ENCODE data around the gene CASZ1.

Gene CASZ1

DNA sequence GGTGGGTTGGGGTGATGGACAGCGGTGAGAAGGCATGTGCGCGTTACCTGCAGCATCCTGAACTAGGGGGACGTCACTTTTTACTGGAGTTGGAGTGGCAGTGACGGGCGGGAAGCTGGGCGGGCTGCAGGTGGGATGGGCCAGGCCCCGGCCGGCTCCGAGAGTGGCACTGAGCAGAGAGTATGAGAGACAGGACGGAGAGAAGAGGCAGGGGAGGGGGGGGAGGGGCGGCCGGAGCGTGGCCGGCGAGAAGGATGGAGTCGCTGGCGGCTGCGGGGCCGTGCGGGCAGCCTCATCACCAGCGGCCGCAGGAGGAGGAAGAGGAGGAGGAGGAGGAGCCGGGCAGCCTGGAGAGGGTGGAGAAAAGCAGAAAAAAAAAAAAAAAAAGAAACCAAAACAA lies 154.5 kb downstream of the CASZ1 start:
- no peak for DNase-seq (ENCODE audit: low read depth in 3 of 3, low spot score in 1 of 3)

DNA sequence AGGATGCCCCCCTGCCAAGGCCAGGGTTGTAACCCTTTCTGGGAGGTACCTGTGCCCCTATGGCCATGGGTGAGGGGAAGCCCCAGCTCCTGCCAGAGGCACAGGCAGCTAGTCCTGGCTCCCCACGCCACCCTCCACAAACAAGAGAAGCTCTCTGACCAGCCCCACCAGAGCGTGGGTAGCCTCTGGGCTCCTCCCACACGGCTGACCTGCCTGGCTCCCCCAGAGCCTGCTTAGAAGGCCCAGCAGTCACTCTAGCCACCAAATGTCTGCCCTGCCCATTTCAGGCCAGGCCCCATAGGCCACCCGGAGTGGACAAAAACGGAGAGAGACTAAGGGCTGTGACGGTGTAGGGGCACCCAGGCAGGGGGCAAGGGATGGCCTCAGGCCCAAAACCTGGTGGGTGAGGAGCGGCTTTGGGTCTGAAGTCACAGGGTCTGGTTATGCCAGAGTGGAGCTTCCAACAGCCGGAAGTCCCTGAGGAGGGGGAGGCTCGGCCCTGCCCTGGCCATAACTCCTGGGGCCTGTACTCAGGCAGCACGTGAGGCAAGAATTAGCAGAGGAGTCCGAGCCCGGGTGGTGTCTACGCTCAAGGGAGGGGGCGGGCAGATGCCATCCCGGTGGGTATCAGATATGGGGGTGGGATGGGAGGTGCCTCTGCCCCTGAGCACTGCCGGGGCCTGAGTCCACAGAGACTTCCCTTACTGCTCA lies 155.4 kb downstream of the CASZ1 start:
- DNase-seq (ENCODE audit: low read depth in 3 of 3, low spot score in 1 of 3): no peak

DNA sequence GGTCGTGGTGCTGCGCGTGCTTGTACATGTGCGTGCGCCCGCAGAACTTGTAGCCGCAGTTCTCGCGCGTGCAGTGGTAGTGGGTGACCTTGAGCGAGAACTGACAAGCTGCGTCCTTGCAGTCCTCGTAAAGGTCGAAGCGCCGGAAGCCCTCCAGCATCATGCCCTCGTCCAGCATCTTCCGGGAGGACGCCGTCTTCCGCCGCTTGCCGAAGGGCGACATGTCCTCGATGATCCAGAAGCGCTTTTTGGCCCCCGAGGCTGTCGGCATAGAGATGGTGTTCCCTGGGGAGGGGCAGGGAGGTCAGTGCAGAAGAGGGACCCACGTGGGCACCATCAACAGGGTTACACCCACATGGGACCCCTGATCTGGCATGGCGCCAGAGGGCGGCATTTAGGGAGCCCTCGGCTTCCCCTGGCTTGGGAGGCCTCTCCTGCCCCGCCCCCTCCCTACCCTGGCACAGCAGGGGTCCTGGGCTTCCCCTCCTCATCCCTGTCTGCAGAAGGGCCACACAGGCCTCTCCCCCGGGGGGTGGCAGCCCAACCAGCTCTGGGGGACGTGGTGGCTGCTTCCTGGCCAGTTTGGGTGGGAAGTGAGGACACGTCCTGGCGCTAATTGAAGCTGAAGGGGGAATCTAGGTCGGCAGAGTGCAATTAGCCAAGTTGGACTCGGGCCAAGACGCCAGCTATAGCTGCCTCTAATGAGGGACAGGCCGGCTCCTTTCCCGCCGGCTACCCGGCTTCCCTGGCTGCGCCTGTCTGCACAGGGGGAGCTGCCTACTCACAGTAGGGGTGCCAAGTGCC lies 156.5 kb downstream of the CASZ1 start:
- no peak for DNase-seq (ENCODE audit: low read depth in 3 of 3, low spot score in 1 of 3)

DNA sequence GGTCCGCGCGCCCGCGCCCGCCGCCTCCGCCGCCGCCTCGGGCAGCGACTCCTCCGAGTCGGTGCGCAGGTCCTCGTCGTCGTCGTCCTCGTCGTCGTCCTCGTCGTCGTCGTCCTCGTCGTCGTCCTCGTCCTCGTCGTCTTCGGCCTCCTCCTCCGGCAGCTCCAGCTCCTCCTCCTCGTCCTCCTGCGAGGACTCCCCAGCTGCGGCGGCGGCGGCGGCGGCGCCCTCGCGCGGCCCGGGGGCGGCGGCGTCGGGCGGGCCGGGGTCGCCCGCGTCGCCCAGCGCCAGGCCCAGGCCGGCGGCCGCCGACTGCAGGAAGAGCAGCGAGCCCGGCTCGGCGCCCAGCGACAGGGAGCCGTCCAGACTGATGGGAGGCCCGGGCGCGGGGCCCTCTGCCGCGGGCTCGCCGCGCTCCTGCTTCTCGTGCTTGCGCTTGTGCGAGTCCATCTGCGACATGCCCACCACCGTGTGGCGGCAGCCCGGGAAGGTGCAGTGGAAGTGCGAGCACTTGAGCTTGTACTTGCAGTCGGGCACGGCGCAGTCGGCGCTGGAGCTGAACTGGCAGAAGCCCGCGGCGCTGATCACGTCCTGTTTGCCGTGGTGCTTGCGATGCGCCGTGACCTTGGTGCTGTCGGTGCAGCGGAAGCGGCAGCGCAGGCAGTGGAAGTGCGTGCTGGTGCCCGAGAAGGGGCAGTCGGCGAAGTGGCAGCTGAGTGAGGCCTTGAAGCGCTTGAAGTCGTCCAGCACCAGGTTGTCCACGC lies 157.3 kb downstream of the CASZ1 start:
- no peak for DNase-seq (ENCODE audit: low read depth in 3 of 3, low spot score in 1 of 3)

DNA sequence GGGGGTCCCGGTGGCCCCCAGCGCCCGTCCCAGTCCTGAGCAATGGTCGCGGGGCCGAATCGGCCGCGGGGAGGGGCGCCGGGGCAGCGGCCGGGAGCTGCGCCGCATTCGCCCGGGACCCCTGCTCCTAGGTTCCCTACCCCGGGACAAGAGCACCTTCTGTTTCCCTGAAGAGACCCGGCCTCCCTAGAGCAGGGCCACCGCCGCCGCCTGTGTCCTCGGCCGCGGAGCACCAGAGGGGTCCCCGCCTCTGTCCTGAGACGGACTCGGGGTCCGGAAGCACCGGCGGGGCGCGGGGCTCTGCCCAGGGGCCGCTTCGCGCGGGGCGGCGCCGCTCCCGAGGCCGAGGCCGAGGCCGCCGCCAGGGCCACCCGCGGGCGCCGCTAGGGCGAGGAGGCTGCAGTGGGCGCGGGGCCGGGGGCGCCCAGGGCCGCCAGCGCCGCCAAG lies 157.9 kb downstream of the CASZ1 start:
- no peak for DNase-seq (ENCODE audit: low read depth in 3 of 3, low spot score in 1 of 3)

DNA sequence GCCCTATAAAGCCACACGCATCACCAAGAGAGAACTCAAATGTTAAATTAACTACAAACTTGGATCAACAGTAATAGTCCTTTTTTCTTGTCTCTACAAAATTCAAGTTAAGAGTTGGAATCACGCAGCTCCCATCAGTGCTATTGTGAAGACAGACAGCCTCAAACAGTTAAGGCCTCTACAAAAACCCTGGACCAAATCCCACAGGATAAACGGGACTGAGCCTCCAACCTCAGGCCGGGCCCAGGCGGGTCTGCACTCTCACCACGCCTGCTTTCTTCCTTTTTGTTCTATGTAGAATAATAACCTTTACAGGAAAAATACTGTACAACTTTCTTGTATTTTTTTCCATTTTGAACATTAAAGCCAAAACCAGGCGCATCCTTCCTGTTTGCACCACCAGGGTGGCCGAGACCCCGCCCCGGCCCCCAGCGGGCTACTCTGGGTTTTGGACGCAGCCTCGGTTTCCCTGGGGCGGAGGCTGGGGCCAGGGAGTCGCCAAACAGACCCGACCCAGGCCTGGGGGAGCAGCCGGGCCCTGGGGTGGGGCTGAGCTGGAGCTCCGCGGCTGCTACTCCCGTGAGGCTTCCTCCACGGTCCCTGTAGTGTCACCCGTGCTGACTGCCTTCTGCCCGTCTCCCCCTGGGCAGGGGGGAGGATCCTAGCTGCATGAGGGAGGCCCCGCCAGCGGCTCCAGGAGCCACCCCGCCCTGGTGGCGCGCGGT lies 158.4 kb downstream of the CASZ1 start:
- no peak for DNase-seq (ENCODE audit: low read depth in 3 of 3, low spot score in 1 of 3)

DNA sequence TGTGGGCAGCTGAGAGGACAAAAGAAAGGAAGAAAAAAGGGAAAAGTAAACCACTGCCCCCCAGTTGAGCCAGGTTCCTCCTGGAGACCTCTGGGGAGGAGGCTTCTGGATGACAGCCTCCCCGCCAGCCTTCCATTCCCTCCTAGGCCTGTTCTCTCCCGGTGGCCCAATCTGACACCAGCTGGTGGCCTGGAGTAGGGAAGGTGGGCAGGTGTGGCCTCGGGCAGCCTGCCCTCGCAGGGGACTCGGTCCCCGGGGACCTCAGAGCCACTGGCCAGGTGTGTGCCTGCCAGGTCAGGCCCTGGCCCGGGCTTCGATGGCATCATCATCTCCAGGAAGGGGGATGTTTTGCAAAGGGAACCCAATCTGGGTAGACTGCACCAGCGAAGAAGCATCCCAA lies 159.0 kb downstream of the CASZ1 start:
- no peak for DNase-seq (ENCODE audit: low read depth in 3 of 3, low spot score in 1 of 3)

DNA sequence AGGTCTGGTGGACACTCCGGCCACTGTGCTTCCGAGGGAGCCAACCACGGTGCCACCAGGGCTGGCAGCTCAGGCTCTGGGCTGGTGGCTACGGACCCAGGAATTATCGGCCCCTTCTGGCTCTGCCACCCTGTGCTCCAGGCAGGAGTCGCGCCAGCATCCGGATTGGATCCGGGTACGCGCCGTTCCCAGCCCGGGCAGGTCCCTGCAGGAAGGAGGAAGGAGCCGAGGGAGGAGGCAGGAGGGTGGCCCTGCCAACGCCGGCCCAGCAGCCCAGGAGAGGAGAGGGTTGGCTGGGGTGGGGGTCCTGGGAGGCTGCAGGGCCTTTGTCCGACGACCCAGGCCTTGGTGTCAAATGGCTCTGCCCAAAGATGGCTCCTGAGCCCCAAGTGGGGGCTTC lies 160.5 kb downstream of the CASZ1 start:
- no peak for DNase-seq (ENCODE audit: low read depth in 3 of 3, low spot score in 1 of 3)

DNA sequence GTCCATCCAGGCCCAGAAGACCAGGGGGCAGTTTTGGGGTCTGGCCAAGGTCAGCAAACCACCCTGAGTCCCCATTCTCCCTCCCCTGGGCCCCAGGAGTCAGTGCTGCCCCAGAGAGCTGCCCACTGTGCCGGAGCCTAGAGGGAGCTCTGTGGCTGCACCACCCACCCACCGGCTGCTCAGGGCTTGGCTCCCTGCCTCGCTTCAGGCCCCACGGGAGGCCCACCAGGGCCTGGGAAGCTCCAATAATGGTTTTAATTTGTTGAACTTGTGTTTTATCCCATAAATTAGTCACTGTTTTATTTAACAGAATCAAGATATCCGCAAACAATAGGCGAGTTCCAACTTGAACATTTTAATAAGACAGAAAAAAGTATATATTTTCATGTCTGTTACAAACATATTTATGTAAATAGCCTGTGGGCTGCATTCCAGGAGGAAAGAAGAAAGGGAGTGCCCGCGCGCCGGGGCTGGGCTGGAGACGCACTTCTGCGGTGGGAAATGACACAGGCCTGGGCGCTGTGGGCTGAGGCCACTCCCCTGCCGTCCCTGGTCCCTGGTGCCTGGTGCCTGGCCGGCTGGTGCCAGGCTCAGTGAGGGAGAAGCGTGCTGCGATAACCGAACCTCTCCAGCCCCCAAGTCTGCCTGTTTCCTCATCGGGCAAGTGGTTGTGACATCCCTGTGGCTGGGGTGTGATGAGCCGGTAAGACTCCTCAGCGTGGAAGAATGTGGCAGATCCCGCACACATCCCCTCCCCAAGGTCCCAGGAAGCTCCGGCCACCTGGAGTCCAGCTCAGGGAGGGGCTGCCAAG lies 161.2 kb downstream of the CASZ1 start:
- DNase-seq (ENCODE audit: low read depth in 3 of 3, low spot score in 1 of 3): no peak

DNA sequence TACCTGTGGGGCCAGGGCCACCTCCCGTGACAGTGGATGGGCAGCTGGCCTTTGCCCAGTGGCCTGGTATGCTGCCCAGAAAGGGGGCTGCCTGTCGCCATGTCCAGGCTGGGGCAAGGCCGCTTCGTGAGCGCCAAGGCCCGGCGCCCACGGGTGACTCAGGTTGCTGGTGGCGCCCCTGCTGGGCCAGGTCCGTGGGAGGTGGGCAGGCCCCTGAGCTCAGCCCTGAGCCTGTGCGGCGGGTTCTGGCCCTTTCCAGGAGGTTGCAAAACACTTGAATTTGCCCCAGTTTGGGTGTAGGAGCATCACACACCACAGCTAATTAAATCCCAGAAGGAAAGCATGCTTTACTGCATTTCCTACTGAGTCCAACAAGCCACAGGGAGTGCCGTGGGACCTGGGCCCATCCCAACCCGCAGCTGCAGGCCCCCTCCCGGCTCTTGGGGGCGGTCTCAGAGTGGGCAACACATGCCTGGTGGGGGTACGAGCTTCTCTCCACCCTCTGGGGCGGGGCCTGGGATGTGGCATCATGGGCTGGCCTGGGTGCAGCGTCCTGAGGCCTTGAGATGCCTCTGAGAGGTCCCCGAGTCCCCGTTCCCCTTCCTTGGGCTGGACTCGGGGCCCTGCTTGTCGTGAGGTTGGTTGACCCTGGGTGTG lies 161.9 kb downstream of the CASZ1 start:
- no peak for DNase-seq (ENCODE audit: low read depth in 3 of 3, low spot score in 1 of 3)

DNA sequence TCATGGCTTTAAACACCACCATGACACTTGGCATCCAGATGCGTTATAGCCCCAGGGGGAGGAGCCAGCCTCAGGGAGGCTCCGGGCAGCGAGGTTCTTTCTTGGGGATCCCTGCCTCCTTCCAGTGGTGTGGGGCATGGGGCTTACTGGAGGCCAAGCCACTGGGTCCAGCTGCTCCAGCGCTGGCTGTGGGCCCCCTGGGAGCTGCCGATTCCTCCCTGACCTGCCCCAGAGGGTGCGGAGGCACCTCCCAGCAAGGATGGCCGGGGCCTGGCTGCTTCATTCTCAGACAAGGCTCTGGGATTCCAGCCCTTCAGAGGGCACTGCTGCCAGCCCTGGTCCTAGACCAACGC lies 162.4 kb downstream of the CASZ1 start:
- no peak for DNase-seq (ENCODE audit: low read depth in 3 of 3, low spot score in 1 of 3)

DNA sequence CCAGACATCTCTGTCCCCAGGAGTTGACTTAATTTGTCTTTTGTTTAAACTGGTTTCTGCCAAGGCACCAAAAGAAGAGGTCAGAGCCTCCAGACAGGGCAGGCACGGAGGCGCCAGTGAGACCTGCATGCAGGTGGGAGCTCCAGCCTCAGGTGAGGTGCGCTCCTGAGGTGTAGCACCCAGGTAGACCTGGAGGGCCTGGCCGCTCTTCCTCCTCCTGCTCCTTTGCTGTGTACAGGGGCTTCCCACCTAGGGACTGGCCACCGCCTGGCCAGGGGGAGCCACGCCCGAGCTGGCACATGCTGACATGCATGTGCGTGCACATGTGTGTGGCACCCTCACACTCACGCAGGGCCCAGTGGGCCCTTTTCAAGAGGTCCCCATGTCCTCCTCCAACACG lies 163.0 kb downstream of the CASZ1 start:
- DNase-seq (ENCODE audit: low read depth in 3 of 3, low spot score in 1 of 3): no peak

DNA sequence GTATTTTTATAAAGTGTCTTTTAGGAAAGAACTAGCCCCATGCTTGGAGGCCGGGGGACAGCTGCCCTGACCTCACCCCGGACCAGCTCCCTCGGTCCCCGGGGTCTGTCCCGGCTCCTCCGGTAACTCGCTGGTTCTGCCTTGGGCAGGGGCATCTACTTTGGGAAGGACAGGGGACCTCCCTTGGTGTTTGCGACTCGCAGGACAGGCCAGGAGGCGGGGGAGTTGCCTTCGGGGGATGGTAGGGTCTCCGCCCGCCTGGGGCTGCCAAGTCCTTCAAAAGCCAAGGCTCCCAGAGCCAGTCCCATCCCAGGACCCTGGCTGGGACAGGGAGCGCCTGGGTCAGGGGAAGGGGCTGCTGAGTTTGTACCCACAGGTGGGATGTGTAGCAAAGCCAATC lies 163.8 kb downstream of the CASZ1 start:
- no peak for DNase-seq (ENCODE audit: low read depth in 3 of 3, low spot score in 1 of 3)

DNA sequence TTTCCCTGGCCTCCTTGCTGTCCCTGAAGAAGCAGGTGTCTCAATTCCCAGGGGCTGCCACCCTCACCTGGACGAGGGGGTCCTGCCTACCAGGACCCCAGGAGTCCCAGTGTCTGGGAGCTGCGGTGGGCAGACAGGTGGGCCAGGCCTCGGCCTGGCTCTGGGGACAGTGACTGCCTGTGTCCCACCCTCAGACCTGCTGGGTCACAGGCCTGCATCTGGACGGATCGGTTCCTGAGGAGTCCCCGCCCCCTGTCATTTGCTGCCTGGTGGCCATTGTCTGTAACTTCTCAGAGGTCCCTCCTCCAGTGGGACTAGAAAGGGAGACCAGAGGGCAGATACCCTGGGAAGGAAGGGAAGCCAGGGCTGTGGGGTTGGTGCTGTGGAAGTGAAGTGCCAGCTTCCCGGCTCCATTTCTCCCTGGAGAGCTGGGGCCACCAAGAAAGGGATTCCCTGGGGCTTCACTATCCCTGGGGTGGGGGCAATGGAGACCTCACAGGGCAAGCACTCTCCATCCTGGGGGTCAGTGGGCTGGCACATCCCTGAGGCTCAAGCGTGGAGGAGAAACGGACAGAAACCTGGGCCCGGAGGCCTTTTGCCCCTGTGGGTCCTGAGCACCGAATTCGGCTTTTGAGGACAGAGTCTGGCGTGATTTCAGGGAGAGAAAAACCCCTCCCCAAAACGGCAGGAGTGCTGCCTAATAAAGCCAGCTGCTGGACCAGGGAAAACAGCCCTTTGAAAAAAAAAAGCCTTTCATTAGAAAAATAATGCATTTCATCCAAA lies 164.4 kb downstream of the CASZ1 start:
- DNase-seq (ENCODE audit: low read depth in 3 of 3, low spot score in 1 of 3): no peak

DNA sequence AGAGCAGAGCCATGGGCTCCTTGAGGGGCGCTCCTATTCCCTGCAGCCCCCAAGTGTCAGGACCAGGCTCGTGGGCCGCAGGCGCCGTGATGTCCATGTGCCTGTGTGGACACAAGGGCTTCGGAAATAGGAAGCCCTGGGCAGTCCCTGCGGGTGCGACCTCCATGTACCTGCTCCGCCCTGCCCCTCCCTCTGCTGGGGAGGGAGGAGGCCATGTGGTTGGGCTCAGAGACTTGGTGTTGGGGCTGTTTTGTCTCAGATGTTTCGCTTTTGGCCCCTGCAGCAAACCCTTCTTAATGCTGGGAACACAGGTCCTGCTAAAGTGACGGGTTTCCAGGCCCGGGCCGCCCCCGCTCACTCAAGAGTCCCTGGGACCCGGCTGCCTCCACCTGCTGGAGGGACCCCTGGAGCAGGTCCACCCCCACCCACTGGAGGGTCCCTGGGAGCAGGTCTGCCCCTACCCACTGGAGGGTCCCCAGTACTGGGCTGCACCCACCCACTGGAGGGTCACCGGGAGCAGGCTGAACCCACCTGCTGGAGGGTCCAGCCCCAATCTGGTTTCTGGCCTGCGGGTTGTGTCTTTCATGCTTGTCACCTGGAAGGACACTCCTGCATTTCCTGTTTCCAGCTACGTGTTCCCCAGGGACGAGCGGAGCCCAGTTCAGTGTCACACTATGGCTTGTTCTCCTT lies 165.2 kb downstream of the CASZ1 start:
- DNase-seq (ENCODE audit: low read depth in 3 of 3, low spot score in 1 of 3): no peak

DNA sequence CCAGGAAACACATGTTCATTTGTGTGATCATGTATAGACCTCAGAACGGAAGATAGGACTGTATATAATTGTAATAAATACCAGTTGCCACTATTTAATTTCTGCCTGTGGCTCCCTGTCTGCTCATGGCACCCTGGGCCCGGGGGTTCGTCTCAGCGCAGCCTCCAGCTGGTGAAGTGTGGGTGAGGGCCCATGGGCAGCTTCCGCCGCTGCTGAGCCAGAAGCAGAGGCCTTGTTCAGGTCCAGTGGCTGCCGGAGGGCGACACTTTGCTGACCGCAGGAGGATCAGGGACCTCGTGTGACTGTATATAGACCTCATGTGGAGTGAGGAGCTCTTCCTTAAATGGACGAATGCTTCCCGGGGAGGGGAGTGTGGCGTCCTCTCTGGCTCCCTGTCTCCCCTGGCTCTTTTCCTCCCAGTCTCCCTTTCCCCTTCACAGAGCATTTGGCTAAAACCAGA lies 165.8 kb downstream of the CASZ1 start:
- no peak for DNase-seq (ENCODE audit: low read depth in 3 of 3, low spot score in 1 of 3)

DNA sequence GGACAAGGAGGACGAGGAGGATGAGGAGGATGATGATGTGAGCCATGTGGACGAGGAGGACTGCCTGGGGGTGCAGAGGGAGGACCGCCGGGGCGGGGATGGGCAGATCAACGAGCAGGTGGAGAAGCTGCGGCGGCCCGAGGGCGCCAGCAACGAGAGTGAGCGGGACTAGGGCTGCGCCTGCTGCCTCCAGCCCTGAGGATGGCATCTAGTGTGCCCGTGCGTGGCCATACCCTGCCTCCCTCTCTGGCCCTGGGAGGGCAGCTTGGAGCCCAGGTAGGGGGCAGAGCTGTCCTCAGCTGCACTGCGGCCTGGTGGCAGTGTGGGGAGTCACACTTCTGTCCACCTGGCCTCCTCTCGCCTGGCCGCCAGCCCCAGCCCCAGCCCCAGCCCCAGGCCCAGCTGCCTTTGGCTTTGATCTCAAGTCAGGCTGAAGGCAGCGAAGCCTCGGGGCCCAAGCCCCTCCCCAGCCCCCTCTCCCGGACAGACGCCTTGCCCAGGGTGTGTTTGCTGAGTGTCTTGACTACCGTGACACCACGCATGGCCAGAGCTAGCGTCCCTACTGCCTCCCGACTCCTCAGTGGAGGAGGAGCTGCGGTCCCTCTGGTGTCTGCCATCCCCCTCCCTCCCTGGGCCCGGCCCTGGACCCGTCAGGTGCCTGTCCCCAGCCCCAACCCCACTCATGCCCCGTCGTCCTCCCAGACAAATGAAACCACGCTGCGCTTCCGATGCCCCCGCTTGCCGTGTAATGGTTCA lies 166.5 kb downstream of the CASZ1 start:
- no peak for DNase-seq (ENCODE audit: low read depth in 3 of 3, low spot score in 1 of 3)

Data from stimulated activated CD4-positive, alpha-beta T cell treated with anti-CD3 and anti-CD28 coated beads, TNF-alpha, amount 100 ng/mL, for 1 hour (primary cell).